IPS-18a (cell line): ENCODE results near the gene MFSD1.

Source experiments
- H3K27ac ChIP-seq: one replicate; pipeline ENCODE4 v1.5.1; 2013; ENCODE audit warnings: low read length
- H3K27me3 ChIP-seq: one replicate; pipeline ENCODE4 v1.6.1; 2013; ENCODE audit warnings: mild to moderate bottlenecking, low read length; ENCODE audit not compliant: control insufficient read depth, insufficient read depth
- H3K36me3 ChIP-seq: one replicate; pipeline ENCODE4 v1.6.1; 2013; ENCODE audit warnings: low read depth, low read length; ENCODE audit not compliant: control insufficient read depth
- H3K4me1 ChIP-seq: one replicate; pipeline ENCODE4 v1.6.1; 2013; ENCODE audit warnings: low read depth, low read length; ENCODE audit not compliant: control insufficient read depth
- H3K4me3 ChIP-seq: one replicate; pipeline ENCODE4 v1.5.1; 2013; ENCODE audit warnings: low read length
- H3K9ac ChIP-seq: one replicate; pipeline ENCODE4 v1.6.1; 2013; ENCODE audit warnings: mild to moderate bottlenecking, low read length, moderate library complexity
- H3K9me3 ChIP-seq: one replicate; pipeline ENCODE4 v1.6.1; 2013; ENCODE audit warnings: low read depth, low read length; ENCODE audit not compliant: control insufficient read depth

The MFSD1 gene

GRCh38 chr3:158847885-158848284 lies 46.0 kb downstream of the MFSD1 start:
- no peak overlapping the region for H3K27ac ChIP-seq
- no peaks in the 10 kb centered on the region for H3K9me3 ChIP-seq
- no peak overlapping the region for H3K9ac ChIP-seq
- no peak overlapping the region for H3K4me3 ChIP-seq
- H3K27me3 ChIP-seq, result no peaks in the 10 kb centered on the region
- no peaks in the 10 kb centered on the region for H3K36me3 ChIP-seq
- H3K4me1 ChIP-seq, result no peaks in the 10 kb centered on the region

GRCh38 chr3:158849757-158850156 lies 47.9 kb downstream of the MFSD1 start:
- Histone ChIP-seq H3K4me1 (no peaks in the 10 kb centered on the region), H3K36me3 (no peaks in the 10 kb centered on the region), H3K27ac (no peak overlapping the region), H3K9me3 (no peaks in the 10 kb centered on the region), H3K9ac (no peak overlapping the region), H3K27me3 (no peaks in the 10 kb centered on the region), H3K4me3 (no peak overlapping the region)

- Histone ChIP-seq H3K9ac (no peak overlapping the region), H3K4me1 (no peaks in the 10 kb centered on the region), H3K9me3 (no peaks in the 10 kb centered on the region), H3K27ac (no peak overlapping the region), H3K27me3 (no peaks in the 10 kb centered on the region), H3K36me3 (no peaks in the 10 kb centered on the region), H3K4me3 (no peak overlapping the region)
Observed at GRCh38 chr3:158859362-158859761, 57.5 kb downstream of the MFSD1 start.

GRCh38 chr3:158863247-158863646 lies 61.4 kb downstream of the MFSD1 start:
- H3K27ac ChIP-seq, result no peak overlapping the region
- no peak overlapping the region for H3K9ac ChIP-seq
- H3K36me3 ChIP-seq, result no peaks in the 10 kb centered on the region
- no peak overlapping the region for H3K4me3 ChIP-seq
- no peaks in the 10 kb centered on the region for H3K27me3 ChIP-seq
- H3K4me1 ChIP-seq, result no peaks in the 10 kb centered on the region
- no peaks in the 10 kb centered on the region for H3K9me3 ChIP-seq

- no peaks in the 10 kb centered on the region for H3K27me3 ChIP-seq
- H3K27ac ChIP-seq, result no peak overlapping the region
- no peaks in the 10 kb centered on the region for H3K36me3 ChIP-seq
- H3K4me1 ChIP-seq, result no peaks in the 10 kb centered on the region
- no peaks in the 10 kb centered on the region for H3K9me3 ChIP-seq
- H3K9ac ChIP-seq, result no peak overlapping the region
- H3K4me3 ChIP-seq, result no peak overlapping the region
Observed at GRCh38 chr3:158864492-158864891, 62.6 kb downstream of the MFSD1 start.

GRCh38 chr3:158875700-158876099 lies 73.8 kb downstream of the MFSD1 start:
- H3K9ac ChIP-seq, result no peak overlapping the region
- H3K4me3 ChIP-seq, result no peak overlapping the region
- no peaks in the 10 kb centered on the region for H3K9me3 ChIP-seq
- no peaks in the 10 kb centered on the region for H3K27me3 ChIP-seq
- H3K4me1 ChIP-seq, result no peaks in the 10 kb centered on the region
- H3K36me3 ChIP-seq, result no peaks in the 10 kb centered on the region
- no peak overlapping the region for H3K27ac ChIP-seq
